GM18507 (cell line): ENCODE results near the gene PPP5C.
"Not testable (repeated sequence)": the region's sequence is repeated elsewhere in the genome, so short reads cannot be mapped to it uniquely, and the experiment has no call there.

Experiments
- DNase-seq: peaks from one replicate; pipeline ENCODE4 v3.0.0; 2011; ENCODE audit warnings: low read depth; ENCODE audit not compliant: insufficient read length; ENCODE audit errors: extremely low spot score
- FAIRE-seq: peaks from 2 replicates; lab custom pipeline; 2011; peaks lifted over from hg19 to GRCh38; lab: Jason Lieb, UNC

Gene PPP5C

GRCh38 chr19:46356149-46357055 is 9.5 kb downstream of the PPP5C start:
- DNase-seq: no peak
- FAIRE-seq: no peak

- DNase-seq: no peak
- FAIRE-seq: no peak
Observed at GRCh38 chr19:46357846-46358583, 11.1 kb downstream of the PPP5C start.

- DNase-seq (no peak), FAIRE-seq (no peak)
Observed at GRCh38 chr19:46361915-46362314, 15.0 kb downstream of the PPP5C start.

- no peak for FAIRE-seq
- DNase-seq: no peak
Observed at GRCh38 chr19:46364359-46364758, 17.5 kb downstream of the PPP5C start.

- DNase-seq (no peak), FAIRE-seq (no peak)
Observed at GRCh38 chr19:46365561-46365960, 18.7 kb downstream of the PPP5C start.

GRCh38 chr19:46366620-46367292 is 19.9 kb downstream of the PPP5C start:
- DNase-seq: no peak
- FAIRE-seq: no peak

- DNase-seq (no peak), FAIRE-seq (no peak)
Observed at GRCh38 chr19:46367426-46367825, 20.5 kb downstream of the PPP5C start.

- FAIRE-seq (no peak), DNase-seq (no peak)
Observed at GRCh38 chr19:46368116-46368515, 21.2 kb downstream of the PPP5C start.

- DNase-seq: no peak
- FAIRE-seq: no peak
Observed at GRCh38 chr19:46369817-46370216, 22.9 kb downstream of the PPP5C start.

GRCh38 chr19:46371371-46371901 is 24.5 kb downstream of the PPP5C start:
- no peak for DNase-seq
- FAIRE-seq: no peak

GRCh38 chr19:46372901-46373490 is 26.1 kb downstream of the PPP5C start:
- FAIRE-seq (no peak), DNase-seq (no peak)

- FAIRE-seq: no peak
- DNase-seq: no peak
Observed at GRCh38 chr19:46373491-46374359, 26.8 kb downstream of the PPP5C start.

GRCh38 chr19:46374536-46375475 is 27.9 kb downstream of the PPP5C start:
- DNase-seq (no peak), FAIRE-seq (no peak)

GRCh38 chr19:46375476-46376067 is 28.7 kb downstream of the PPP5C start:
- not testable (repeated sequence) for DNase-seq, FAIRE-seq

GRCh38 chr19:46376241-46377153 is 29.6 kb downstream of the PPP5C start:
- FAIRE-seq (no peak), DNase-seq (no peak)

- DNase-seq: no peak
- no peak for FAIRE-seq
Observed at GRCh38 chr19:46378268-46378667, 31.4 kb downstream of the PPP5C start.
